ENCODE data around the gene RINT1.

The RINT1 gene

DNA sequence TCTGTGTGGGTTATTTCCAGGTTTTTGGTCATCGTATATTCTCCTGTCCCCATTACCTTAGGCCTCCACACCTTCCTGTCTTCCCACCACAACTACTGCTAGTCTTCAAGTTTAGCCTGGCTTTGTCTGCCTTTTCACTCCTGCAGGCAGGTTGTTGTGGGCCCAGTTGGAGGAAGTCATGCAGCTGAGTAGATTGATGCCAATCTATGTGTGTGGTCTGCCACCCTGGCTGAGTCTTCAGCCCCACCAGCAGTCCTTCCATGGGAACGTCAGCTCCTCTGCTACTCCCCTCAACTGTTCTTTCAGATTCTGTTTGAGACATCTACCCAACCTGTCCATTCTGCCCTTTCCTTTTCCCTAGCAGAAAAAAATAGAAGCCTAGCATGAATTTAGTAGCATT lies 6.3 kb downstream of the RINT1 start:
- DNase-seq (ENCODE audit: extremely low spot score), result no peak
- no peak for TF ChIP-seq FOXA1 (IDR thresholded peaks at IDR 0.05)
- CTCF ChIA-PET, result no interaction called here
- POLR2A ChIA-PET, result no interaction called here

DNA sequence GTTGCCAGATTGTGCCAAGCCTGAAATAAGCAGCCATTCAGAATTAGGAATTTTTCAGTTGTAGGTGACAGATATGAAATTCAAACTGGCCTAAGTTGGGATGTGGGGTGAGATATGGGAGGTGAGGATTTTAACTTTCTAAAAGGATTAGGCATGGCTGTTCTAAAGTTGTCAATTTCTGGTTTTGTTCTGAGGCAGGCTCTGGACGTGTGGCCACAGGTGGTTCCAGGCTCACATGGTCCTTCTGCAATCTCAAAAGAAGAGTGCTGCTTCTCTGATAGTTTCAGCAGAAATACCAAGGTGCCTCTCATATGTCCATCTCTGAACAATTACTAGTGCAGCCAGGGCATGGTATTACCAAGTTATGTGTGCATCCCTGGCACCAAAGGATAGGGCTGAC lies 27.9 kb downstream of the RINT1 start:
- ChIA-PET CTCF (no interaction called here), POLR2A (no interaction called here)
- DNase-seq (ENCODE audit: extremely low spot score), result no peak

DNA sequence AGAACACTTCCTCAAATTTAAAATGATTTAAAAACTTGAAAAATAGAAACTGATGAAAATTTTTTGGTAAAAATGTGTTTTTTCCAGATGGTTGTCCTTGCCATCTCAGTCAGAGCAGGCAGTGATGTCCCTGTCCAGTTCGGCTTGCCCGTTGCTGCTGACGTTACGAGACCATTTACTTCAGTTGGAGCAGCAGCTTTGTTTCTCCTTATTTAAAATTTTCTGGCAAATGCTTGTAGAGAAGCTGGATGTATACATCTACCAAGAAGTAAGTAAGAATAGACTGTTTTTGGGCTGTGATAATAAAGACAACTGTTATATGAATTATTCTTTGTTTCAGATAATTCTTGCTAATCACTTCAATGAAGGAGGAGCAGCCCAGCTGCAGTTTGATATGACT lies 33.2 kb downstream of the RINT1 start:
- POLR2A ChIA-PET, result no interaction called here
- no peak for TF ChIP-seq HDGF (IDR thresholded peaks at IDR 0.05; ENCODE audit: borderline replicate concordance)
- TF ChIP-seq ELF4 (IDR thresholded peaks at IDR 0.05), result no peak
- no peak for TF ChIP-seq ZNF384 (IDR thresholded peaks at IDR 0.05)
- TF ChIP-seq FOXA1 (IDR thresholded peaks at IDR 0.05), result no peak
- TF ChIP-seq CTBP1 (IDR thresholded peaks at IDR 0.05; ENCODE audit: borderline replicate concordance), result no peak
- TF ChIP-seq, protein P1, sequence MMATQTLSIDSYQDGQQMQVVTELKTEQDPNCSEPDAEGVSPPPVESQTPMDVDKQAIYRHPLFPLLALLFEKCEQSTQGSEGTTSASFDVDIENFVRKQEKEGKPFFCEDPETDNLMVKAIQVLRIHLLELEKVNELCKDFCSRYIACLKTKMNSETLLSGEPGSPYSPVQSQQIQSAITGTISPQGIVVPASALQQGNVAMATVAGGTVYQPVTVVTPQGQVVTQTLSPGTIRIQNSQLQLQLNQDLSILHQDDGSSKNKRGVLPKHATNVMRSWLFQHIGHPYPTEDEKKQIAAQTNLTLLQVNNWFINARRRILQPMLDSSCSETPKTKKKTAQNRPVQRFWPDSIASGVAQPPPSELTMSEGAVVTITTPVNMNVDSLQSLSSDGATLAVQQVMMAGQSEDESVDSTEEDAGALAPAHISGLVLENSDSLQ (IDR thresholded peaks at IDR 0.05), result no peak
- no peak for TF ChIP-seq FOXM1 (IDR thresholded peaks at IDR 0.05; ENCODE audit: borderline replicate concordance)
- no peak for TF ChIP-seq L3MBTL2 (conservative IDR thresholded peaks at IDR 0.05)
- TF ChIP-seq ARNT (IDR thresholded peaks at IDR 0.05), result no peak
- no peak for TF ChIP-seq SUZ12 (IDR thresholded peaks at IDR 0.05)
- no peak for TF ChIP-seq TARDBP (IDR thresholded peaks at IDR 0.05)
- no peak for TF ChIP-seq SP1 (IDR thresholded peaks at IDR 0.05)
- TF ChIP-seq FOXK2 (IDR thresholded peaks at IDR 0.05), result no peak
- no peak for TF ChIP-seq LEF1 (IDR thresholded peaks at IDR 0.05; ENCODE audit: borderline replicate concordance)
- TF ChIP-seq BHLHE40 (IDR thresholded peaks at IDR 0.05; ENCODE audit: borderline replicate concordance), result no peak
- no peak for TF ChIP-seq NFRKB (IDR thresholded peaks at IDR 0.05)
- CTCF ChIA-PET, result no interaction called here
- no peak for DNase-seq (ENCODE audit: extremely low spot score)

More for the DNA sequence above, 27.9 kb downstream of the RINT1 start:
- TF ChIP-seq ZNF384 (IDR thresholded peaks at IDR 0.05) (no peak), LEF1 (IDR thresholded peaks at IDR 0.05; ENCODE audit: borderline replicate concordance) (no peak), CTBP1 (IDR thresholded peaks at IDR 0.05; ENCODE audit: borderline replicate concordance) (no peak), BHLHE40 (IDR thresholded peaks at IDR 0.05; ENCODE audit: borderline replicate concordance) (no peak), ARNT (IDR thresholded peaks at IDR 0.05) (no peak), TARDBP (IDR thresholded peaks at IDR 0.05) (no peak), HDGF (IDR thresholded peaks at IDR 0.05; ENCODE audit: borderline replicate concordance) (no peak), FOXK2 (IDR thresholded peaks at IDR 0.05) (no peak), SUZ12 (IDR thresholded peaks at IDR 0.05) (no peak), FOXM1 (IDR thresholded peaks at IDR 0.05; ENCODE audit: borderline replicate concordance) (no peak), NFRKB (IDR thresholded peaks at IDR 0.05) (no peak), FOXA1 (IDR thresholded peaks at IDR 0.05) (no peak)
- TF ChIP-seq, protein P1 (IDR thresholded peaks at IDR 0.05), result no peak

DNA sequence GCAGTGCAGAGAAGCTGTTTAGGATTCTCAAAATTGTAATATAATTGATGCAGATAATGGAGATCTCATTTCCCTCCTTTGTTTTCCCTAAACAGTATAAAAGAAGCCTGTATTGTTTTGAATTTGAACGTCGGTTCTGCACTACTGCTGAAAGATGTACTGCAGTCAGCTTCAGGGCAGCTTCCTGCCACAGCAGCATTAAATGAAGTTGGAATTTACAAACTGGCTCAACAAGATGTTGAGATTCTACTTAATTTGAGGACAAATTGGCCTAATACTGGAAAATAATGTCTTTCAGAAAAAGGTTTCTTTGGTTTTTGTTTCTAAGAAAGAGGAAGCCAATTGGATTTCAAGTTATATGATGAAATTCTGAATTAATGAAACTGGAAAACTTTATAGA lies 35.0 kb downstream of the RINT1 start:
- ChIA-PET POLR2A (no interaction called here), CTCF (no interaction called here)
- no peak for DNase-seq (ENCODE audit: extremely low spot score)
- TF ChIP-seq ZNF384 (IDR thresholded peaks at IDR 0.05) (no peak), ARNT (IDR thresholded peaks at IDR 0.05) (no peak), NFRKB (IDR thresholded peaks at IDR 0.05) (no peak), FOXK2 (IDR thresholded peaks at IDR 0.05) (no peak), FOXM1 (IDR thresholded peaks at IDR 0.05; ENCODE audit: borderline replicate concordance) (no peak), L3MBTL2 (conservative IDR thresholded peaks at IDR 0.05) (no peak), LEF1 (IDR thresholded peaks at IDR 0.05; ENCODE audit: borderline replicate concordance) (no peak)
- TF ChIP-seq, protein P1 (IDR thresholded peaks at IDR 0.05), result no peak

DNA sequence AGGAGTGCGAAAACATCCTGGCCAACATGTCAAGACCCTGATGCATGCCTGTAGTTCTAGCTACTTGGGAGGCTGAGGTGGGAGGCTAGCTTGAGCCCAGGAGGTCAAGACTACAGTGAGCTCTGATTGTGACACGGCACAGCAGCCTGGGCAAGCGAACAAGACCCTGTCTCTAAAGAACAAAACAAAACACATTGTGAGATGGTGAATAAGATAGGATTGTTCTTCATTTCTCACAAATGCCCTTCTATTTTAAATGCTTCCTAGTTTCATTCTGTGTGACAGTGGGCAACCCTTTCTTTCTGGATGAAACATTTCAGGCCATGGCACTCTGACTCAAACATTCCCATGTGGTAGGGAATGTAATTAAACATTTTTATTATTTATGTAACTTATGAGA lies 35.8 kb downstream of the RINT1 start:
- DNase-seq (ENCODE audit: extremely low spot score), result no peak
- ChIA-PET CTCF (no interaction called here), POLR2A (no interaction called here)
- no peak for TF ChIP-seq HDGF (IDR thresholded peaks at IDR 0.05; ENCODE audit: borderline replicate concordance)
- no peak for TF ChIP-seq NFRKB (IDR thresholded peaks at IDR 0.05)
- no peak for TF ChIP-seq ELF4 (IDR thresholded peaks at IDR 0.05)
- TF ChIP-seq BHLHE40 (IDR thresholded peaks at IDR 0.05; ENCODE audit: borderline replicate concordance), result no peak
- TF ChIP-seq FOXA1 (IDR thresholded peaks at IDR 0.05), result no peak
- no peak for TF ChIP-seq SP1 (IDR thresholded peaks at IDR 0.05)
- TF ChIP-seq CTBP1 (IDR thresholded peaks at IDR 0.05; ENCODE audit: borderline replicate concordance), result no peak
- TF ChIP-seq, protein P1 (IDR thresholded peaks at IDR 0.05), result no peak
- TF ChIP-seq TARDBP (IDR thresholded peaks at IDR 0.05), result no peak
- TF ChIP-seq FOXM1 (IDR thresholded peaks at IDR 0.05; ENCODE audit: borderline replicate concordance), result no peak
- no peak for TF ChIP-seq LEF1 (IDR thresholded peaks at IDR 0.05; ENCODE audit: borderline replicate concordance)
- no peak for TF ChIP-seq SUZ12 (IDR thresholded peaks at IDR 0.05)
- TF ChIP-seq ZNF384 (IDR thresholded peaks at IDR 0.05), result no peak
- TF ChIP-seq ARNT (IDR thresholded peaks at IDR 0.05), result no peak
- no peak for TF ChIP-seq L3MBTL2 (conservative IDR thresholded peaks at IDR 0.05)
- TF ChIP-seq FOXK2 (IDR thresholded peaks at IDR 0.05), result no peak

DNA sequence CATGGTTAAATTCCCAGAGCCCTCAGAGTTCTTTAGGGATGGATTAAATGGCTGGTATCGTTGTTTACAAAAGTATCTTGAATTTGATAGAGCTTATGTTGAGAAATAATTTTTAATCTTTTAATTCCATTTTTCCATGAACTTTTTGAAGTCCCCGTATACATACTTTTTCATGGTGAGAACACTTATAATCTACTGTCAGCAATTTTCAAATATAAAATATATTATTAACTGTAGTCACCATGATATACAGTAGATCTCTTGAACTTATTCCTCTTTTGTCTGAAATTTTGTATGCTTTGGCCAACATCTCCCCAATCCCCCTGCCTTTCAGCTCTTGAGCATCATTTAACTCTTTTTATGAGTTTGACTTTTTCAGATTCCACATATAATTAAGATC lies 39.9 kb downstream of the RINT1 start:
- CTCF ChIA-PET, result no interaction called here
- TF ChIP-seq SUZ12 (IDR thresholded peaks at IDR 0.05), result no peak
- no peak for TF ChIP-seq NFRKB (IDR thresholded peaks at IDR 0.05)
- no peak for TF ChIP-seq FOXA1 (IDR thresholded peaks at IDR 0.05)
- no peak for TF ChIP-seq SP1 (IDR thresholded peaks at IDR 0.05)
- TF ChIP-seq FOXK2 (IDR thresholded peaks at IDR 0.05), result no peak
- TF ChIP-seq BHLHE40 (IDR thresholded peaks at IDR 0.05; ENCODE audit: borderline replicate concordance), result no peak
- no peak for TF ChIP-seq HDGF (IDR thresholded peaks at IDR 0.05; ENCODE audit: borderline replicate concordance)
- TF ChIP-seq FOXM1 (IDR thresholded peaks at IDR 0.05; ENCODE audit: borderline replicate concordance), result no peak
- TF ChIP-seq, protein P1 (IDR thresholded peaks at IDR 0.05), result no peak
- no peak for TF ChIP-seq ARNT (IDR thresholded peaks at IDR 0.05)
- TF ChIP-seq CTBP1 (IDR thresholded peaks at IDR 0.05; ENCODE audit: borderline replicate concordance), result no peak
- no peak for TF ChIP-seq LEF1 (IDR thresholded peaks at IDR 0.05; ENCODE audit: borderline replicate concordance)
- no peak for TF ChIP-seq TARDBP (IDR thresholded peaks at IDR 0.05)
- TF ChIP-seq L3MBTL2 (conservative IDR thresholded peaks at IDR 0.05), result no peak
- TF ChIP-seq ZNF384 (IDR thresholded peaks at IDR 0.05), result no peak
- no peak for DNase-seq (ENCODE audit: extremely low spot score)
- POLR2A ChIA-PET, result interaction anchor here (0.8 kb wide), 1 partner anchor 67 kb away, joined by 3 read pairs; no protein-coding TSS in a partner anchor

All from HEK293T (cell line).